HG03045 (cell line): ENCODE results near the gene MYO18B.

ENCODE experiments used
- ATAC-seq: cut with Tn5 transposase; IDR thresholded peaks from one replicate; pipeline ENCODE4 v1.9.1; 2021; ENCODE audit warnings: mild to moderate bottlenecking, moderate library complexity; ENCODE audit not compliant: unreplicated experiment

MYO18B gene

DNA sequence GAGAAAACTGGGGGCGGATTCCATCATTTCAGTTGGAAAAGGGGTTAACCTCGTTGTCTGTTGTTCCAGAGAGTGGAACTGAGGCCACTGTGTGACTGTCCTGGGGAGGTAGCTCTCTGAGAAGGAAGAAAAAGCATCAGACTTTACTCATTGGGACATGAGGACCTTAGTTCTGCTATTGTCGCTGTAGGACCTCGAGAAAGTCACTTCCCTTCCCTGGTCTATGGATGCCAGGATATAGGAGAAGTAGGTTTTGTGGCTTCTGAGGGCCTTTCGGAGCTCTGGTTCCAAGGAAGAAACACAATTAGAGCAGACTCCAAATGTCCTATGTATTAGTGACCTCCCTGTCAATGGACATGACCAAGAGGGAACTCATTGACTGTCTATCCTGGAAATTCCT is 6.2 kb downstream of the MYO18B start:
- ATAC-seq, result no peak

DNA sequence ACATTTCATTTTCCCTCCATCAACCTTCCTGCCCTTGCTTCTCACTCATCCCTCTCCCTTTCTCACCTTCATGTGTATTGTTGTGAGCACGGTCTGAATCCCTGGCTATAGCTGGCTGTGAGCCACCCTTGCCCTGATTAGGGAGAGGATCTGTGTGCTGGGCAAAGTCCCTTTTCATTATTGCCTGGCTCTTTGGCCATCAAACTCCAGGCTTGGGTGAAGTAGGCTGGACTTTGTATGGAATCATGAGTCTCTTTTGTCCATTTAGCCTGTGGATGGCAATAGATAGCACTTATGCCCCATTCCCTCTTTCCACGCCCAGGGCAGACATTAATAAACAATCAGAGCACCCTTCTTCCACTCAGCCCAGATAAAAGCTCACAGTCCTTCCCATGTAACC is 6.7 kb downstream of the MYO18B start:
- no peak for ATAC-seq

DNA sequence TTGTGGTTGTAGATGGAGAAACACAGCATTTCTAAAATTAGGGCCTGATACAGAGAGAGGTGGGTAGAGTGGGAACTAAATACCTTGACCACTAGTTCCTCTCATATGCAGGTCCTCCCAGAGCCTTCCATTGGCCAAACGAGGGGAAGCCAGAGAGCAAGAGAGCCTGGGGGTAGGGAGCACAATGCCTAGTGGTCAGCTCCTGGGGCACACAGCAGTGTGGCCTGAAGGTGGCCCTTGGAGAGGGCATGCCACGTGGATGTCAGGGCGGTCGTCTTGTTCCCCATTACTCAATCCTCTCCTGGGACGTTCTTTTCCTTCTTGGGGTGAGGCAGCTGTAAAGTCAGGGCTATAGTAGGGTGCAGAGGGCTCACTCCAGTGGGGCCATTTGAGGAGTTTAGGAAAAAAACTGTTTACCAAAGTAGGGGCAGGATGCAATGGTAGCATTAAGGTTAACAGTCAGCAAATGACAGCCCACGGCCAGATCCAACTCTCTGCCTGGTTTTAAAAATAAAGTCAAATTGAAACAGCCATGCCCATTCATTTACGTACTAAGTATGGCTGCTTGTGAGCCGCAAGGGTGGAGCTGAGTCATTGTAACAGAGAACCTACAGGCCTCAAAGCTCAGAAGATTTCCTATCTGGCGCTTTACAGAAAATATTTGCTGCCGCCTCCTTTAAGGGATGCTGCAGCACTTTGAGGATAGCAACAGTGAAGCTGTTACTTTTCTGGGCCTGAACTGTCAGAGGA is 7.6 kb downstream of the MYO18B start:
- ATAC-seq, result peak; percentile 65

DNA sequence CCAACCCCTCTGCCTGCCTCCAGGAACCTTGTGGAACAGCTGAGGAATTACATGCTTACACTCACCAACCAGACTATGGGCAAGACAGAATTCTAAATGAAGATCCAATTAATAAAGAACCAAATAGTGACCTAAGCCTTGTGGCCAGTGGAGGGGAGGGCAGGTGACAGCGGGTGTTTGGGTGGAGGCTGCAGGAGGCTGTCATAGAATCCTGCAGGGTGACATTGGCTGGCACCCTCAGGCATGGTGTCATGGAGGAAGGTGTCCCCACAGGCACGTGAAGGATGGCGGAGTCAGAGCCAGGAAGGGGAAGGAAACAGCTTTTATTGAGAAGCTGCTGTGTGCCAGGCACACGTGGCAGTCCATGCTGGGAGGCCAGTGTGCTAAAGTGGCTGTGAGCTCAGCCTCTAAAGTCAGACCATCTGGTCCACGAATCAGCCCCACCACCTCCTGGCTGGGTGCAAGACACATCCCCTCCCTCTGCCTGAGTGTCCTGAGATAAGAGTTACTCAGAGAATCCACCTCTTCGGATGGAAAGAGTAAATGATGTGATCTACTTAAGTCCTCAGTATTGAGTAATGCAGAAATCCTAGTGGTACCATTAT is 8.7 kb downstream of the MYO18B start:
- no peak for ATAC-seq

DNA sequence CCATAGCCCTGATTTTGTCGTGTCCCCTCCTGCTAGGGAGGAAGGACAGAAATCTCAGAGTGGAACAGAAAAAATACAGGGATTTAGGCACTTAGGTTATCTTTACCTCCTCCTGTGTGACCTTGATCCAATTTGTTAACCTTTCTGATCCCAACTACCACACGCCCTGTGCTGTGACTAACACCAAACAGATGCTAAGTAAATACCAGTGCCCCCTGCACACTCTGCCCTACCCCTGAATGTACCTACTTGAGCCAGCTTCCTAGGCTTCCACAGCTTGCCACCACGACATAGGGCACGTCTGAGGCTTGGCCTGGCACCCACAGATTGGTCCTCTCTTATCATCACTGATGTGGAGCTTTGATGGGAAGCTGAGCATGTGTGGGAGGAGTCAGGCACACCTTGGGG is 9.2 kb downstream of the MYO18B start:
- no peak for ATAC-seq

DNA sequence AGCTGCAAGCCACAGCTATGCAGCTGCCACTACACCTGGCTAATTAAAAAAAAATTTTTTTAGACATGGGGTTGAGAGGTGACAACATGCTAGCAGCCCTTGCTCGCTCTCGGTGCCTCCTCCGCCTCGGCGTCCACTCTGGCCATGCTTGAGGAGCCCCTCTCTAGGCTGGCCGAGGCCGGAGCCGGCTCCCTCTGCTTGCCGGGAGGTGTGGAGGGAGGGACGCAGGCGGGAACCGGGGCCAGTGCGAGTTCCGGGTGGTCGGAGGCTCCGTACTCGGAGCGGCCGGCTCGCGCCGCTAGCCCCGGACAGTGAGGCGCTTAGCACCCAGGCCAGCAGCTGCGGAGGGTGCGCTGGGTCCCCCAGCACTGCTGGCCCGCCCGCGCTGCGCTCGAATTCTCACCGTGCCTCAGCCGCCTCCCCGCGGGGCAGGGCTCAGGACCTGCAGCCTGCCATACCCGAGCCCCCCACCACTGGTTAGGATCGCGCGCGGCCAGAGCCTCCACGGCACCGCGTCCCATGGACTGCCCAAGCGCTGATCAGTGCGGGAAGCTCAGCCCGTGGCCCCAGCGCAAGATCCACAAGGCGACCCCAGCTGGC is 10.7 kb downstream of the MYO18B start:
- ATAC-seq, result no peak

DNA sequence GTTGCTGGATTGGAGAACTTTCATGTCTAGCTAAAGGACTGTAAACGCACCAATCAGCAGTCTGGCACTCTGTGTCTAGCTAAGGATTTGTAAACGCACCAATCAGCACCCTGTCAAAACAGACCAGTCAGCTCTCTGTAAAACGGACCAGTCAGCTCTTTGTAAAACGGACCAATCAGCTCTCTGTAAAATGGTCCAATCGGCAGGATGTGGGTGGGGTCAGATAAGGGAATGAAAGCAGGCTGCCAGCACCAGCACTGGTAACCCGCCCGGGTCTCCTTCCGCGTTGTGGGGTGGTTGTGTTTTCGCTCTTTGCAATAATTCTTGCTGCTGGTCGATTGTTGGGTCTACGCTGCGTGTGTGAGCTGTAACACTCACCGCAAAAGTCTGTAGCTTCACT is 11.3 kb downstream of the MYO18B start:
- ATAC-seq, result no peak

DNA sequence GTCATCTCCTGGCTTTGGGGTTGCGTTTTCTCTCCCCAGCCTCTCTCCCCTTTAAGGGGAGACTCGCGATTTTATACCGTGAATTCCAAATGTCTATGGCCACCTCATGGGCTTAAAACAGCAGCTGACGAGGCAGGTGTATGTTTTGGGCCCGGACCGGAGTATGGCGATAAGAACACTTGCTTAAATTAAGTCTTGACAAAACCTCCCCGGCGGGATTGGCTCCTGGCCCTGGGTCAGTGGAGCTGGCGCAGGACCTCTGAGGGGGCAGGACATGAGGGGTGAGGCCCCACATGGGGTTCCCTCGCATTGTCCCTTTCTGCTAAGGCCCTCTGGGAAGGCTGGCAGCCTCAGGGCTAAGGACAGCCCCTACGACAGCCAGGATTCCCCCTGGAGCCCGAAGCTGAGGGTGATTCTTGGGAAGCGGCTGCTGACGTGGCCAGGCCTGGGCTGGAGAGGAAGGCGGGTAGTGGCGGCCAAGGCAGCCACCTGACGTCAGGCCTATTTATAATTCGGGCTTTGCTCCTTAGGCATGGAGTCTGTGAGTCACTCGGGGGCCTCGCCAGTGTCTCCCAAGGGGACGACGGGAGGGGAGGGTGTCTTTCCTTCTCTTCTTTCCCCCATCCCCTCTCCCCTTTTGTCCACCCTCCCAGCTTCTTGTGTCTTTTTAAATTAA is 12.7 kb downstream of the MYO18B start:
- no peak for ATAC-seq

DNA sequence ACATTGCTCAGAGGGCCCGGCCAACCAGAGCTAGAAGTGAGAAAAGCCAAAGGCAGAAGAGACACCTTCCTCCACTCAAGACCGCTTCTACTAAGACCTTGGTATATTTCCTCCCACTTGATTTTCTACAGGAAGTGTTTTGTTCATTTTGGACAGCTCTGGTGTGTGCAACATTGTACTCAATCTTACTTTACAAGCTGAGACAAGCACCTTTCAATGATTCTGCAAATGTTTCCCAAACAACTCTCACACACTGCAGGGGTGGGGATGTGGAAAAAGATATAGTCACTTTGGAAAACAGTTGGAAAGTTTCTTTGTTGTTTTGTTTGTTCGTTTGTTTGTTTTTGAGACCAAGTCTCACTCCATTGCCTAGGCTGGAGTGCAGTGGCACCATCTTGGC is 15.7 kb downstream of the MYO18B start:
- no peak for ATAC-seq

DNA sequence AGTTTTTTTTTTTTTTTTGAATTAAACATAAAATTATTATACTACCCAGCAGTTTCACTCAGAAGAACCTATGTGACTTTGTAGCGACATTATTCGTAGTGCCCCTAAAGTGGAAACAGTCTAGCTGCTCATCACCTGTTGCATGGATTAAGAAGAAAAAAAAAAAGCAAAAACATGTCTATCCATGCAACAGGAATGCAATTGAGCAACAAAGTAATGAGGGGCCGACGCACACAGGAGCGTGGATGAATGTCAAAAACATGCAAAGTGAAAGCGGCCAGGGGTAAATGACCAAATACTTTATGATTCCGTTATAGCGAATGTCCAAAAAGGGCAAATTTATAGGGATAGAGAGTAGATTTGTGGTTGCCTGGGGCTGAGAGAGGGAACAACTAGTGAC is 16.3 kb downstream of the MYO18B start:
- no peak for ATAC-seq

DNA sequence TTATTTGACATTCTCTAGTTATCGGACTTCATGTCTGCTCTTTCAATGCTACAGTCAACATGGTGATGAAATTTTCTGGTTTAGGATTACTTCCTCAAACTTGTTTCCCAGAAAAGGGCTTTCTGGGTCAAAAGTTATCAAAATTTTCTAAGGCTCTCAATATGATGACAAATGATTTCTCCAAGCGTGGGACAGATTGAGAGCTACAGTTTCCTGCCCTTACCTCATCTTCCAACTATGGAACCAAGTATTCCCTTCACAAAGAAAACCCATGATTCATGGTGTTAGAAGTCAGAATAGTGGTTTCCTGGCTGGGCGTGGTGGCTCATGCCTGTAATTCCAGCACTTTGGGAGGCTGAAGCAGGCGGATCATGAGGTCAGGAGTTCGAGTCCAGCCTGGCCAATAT is 17.8 kb downstream of the MYO18B start:
- ATAC-seq, result no peak

DNA sequence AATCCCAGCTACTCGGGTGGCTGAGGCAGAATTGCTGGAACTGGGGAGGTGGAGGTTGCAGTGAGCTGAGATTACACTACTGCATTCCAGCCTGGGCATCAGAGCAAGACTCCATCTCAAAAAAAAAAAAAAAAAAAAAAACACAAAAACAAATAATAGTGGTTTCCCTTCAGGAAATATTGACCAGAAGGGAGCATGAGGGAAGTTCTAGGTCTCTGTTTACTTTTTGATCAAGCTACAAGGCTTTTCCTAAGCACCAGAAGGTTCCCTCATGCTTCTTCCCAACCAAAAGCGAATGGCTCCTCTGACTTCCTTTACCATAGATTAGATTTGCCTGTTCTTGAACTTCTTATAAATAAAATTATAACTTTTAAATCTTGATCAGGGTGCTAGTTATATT is 18.3 kb downstream of the MYO18B start:
- no peak for ATAC-seq

DNA sequence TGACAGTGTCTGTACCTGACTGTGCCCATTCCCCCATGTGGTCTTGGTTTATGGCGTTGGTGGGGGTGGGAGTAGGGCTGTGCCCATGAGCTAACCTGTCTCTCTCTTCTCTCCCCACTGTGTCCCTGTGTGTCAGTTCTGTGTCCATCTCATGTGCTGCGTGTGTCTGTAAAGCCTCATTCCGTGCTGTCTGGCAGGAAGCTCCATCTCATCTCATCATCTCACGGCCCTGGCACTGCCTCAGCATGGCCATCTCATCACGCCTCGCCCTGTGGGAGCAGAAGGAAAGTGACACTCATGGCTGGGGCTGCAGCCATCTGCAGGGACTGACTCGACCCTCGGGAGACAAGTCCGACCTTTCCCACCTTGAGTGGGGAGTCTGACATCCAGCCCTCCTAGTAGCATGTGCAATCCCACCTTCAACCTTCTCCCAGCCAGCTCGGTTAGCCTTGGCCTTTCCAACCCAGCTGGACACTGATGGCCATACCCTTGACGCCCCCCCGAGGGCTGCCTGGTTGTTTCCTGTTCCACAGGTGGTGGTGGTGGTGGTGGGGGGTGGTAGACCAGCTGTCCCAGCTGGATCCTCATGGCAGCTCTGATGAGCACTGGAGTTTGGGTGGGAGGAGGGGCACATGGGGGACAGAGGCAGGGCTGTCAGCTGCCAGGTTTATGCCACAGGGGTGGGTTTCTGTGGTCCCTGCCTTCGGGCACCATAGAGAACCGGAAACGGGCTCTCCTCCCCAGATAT is 19.0 kb downstream of the MYO18B start:
- no peak for ATAC-seq

DNA sequence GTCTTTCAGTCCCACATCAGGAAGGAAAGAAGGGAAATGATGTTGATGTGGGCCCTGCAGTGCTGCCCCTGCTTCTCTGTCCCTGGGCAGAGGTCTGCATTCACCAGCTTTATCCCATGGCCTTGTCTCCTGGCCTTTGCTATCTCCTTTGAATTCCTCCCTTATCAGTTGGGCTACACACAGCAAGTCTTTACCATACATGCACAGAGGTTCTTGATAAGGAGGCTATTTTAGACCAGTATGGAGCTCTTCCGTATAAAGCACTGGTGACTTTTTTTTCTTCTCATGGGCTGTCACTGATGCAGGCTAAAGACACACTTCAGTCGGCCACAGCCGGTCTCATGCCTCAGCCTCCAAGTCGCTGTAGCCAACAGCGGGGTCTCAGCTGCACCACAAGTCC is 20.2 kb downstream of the MYO18B start:
- no peak for ATAC-seq

DNA sequence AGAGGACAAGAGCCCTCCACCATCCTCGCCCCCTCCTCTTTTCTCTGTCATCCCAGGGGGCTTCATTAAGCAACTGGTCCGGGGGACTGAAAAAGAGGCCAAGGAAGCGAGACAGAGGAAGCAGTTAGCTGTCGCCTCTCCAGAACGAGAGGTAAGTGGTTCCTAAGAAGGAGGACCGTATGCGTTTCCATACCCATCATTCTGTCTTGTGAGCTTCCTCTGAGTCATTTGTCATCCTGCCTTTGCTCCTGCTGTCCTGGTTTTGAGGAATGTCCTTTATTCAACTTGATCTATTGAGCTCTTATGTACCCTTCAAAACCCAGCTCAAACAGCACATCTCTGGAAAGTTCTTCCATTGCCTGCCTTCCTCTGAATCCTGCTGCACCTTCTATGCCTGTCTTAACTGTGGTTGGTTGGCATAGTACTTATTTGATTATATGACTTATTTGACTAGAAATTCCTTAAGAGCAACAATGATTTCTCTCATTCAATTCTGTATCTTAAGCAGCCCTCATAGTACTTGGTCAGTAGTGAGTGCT is 21.3 kb downstream of the MYO18B start:
- no peak for ATAC-seq

DNA sequence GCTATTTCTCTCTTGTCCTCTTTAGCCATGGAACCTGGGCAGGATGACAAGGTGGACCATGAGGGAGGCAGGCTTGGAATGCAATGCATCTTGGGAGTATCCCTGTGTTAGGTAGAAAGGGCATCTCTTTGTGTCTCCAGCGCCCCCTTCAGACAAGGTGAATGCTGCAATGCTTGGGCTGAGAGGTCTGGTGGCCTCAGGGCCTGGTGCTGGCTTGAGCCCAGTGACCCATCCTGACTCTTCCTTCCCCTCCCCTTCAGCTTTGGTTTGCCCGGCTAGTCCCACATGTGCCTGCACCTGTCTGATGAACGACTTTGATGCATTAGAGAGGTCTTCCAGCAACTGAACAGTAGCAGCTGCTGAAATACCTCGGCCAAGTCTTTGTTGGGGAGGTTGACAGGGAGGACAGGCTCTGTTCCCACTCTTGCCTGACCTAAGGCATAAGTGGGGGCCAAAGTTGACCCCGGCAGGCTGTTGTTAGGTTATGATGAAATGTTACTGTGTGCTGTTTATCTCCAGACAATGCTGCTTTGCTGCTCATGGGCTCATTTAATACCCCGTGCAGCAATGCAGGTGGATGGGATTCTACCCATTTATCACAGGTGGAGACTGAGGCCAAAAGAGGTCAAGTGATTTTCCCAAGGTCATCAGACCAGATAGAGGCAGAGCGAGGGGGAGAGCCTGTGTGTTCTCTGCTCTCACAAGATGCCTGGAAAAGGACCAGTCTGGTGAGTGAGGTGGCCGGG is 22.5 kb downstream of the MYO18B start:
- ATAC-seq, result no peak

DNA sequence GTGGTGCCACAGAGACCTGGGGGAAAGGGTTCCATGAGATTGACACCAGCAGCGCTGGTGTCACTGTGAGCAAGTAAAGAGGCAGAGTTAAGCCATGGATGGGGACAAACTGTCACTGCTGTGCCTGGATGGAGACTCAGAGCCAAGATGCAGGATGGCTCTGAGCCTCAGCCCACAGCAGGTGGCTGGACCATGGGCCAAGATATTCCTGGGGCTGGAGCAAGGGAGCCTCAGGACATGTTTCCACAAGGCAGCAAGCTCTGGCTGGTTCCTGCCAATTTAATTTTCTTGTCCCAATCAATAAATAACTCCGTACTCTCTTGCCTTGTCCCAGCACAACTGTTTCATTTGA is 23.0 kb downstream of the MYO18B start:
- ATAC-seq, result no peak

DNA sequence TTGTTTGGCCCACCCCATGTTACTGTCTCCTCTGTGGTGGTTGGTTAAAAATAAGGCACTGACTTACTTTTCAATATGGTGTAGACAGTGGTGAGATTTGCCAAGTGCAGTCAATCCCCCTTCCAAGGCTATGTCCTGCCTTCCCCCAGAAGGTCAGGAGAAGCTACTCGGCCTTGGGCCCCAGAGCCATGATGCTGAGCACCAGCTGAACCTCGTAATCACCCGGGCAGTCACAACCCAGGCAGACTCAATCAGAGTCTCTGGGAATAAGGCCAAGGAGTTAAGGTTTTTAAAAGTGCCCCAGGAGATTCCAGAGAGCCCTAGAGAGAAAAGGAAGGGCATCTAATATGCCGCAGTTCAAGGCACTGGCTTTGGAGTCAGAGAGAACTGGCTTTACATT is 23.8 kb downstream of the MYO18B start:
- no peak for ATAC-seq

DNA sequence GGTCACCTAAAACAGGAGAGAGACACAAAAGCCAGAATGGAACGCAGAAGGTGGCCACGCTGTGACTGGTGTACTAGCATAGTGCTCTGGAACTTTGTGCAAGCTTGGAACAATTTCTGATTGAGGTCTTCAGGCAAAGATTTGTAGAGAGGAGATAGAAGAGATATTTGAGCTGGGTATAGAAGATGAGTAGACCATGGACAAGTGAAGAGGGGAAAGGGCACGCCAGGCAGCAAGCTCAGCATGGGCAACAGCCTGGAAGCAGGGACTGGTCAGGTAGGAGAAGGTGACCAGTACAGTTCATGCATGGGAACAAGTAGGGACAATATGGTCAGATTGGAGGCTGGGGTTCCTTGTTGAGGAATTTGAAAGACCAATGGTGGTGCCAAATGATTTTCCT is 24.4 kb downstream of the MYO18B start:
- ATAC-seq, result no peak

DNA sequence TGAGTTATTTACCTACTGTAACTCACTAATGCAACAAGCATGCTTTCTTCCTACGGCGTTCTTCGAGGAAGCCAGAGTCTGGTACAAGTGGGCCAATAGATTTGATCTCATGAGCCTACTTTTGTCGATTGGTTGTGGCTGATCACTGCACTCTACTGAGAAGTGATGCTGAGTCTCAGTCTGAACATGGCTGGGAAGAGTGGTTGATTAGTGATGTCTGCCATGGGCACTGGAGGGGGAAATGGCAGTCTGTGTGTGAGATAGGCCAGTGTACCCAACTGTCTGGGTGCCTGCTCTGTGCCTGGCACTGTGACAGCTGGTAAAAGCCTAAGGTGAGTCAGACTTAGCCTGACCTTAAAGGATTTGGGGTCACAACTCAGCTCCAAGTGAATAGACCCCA is 28.3 kb downstream of the MYO18B start:
- ATAC-seq, result no peak
